SK-N-SH treated with all-trans-retinoic acid at 6 μM for 48 hours (cell line): ENCODE measurements around the gene MALRD1.

Experiments used
- ATAC-seq: fragments of 200-7000 bp; cut with Tn5 transposase; 3 replicates; pipeline ENCODE4 v1.9.1; 2020; ENCODE audit warnings: mild to moderate bottlenecking, moderate library complexity
- BACH2 ChIP-seq: fragments of 250-450 bp; sonication (Bioruptor Pico); IDR thresholded peaks from 2 replicates; pipeline ENCODE4 v1.9.0; 2021; ENCODE audit warnings: mild to moderate bottlenecking, borderline replicate concordance
- CSDC2 ChIP-seq: fragments of 250-450 bp; sonication (Bioruptor Pico); IDR thresholded peaks from 2 replicates; pipeline ENCODE4 v1.5.0; 2020; ENCODE audit warnings: mild to moderate bottlenecking, moderate library complexity
- CSRNP3 ChIP-seq: fragments of 250-450 bp; sonication (Bioruptor Pico); IDR thresholded peaks from 2 replicates; pipeline ENCODE4 v1.5.1; 2021; ENCODE audit warnings: mild to moderate bottlenecking, moderate library complexity
- ESRRG ChIP-seq: fragments of 250-450 bp; sonication (Bioruptor Pico); IDR thresholded peaks from 2 replicates; pipeline ENCODE4 v1.6.1; 2021; ENCODE audit warnings: mild to moderate bottlenecking
- GLIS3 ChIP-seq: fragments of 250-450 bp; sonication (Bioruptor Pico); IDR thresholded peaks from 2 replicates; pipeline ENCODE4 v1.5.0; 2020; ENCODE audit warnings: mild to moderate bottlenecking, moderate library complexity
- ISL1 ChIP-seq: fragments of 250-450 bp; sonication (Bioruptor Pico); IDR thresholded peaks from 2 replicates; pipeline ENCODE4 v2.1.2; 2022; ENCODE audit warnings: mild to moderate bottlenecking, moderate library complexity
- OSR1 ChIP-seq: fragments of 250-450 bp; sonication (Bioruptor Pico); IDR thresholded peaks from 2 replicates; pipeline ENCODE4 v1.8.0; 2022; ENCODE audit warnings: moderate library complexity, mild to moderate bottlenecking, inconsistent platforms
- POU6F1 ChIP-seq: fragments of 250-450 bp; sonication (Bioruptor Pico); IDR thresholded peaks from 2 replicates; pipeline ENCODE4 v1.8.0; 2021; ENCODE audit warnings: low read depth, mild to moderate bottlenecking, moderate library complexity, borderline replicate concordance
- PPARA ChIP-seq: fragments of 250-450 bp; sonication (Bioruptor Pico); IDR thresholded peaks from 2 replicates; pipeline ENCODE4 v1.5.0; 2020; ENCODE audit warnings: mild to moderate bottlenecking, borderline replicate concordance
- SNAI2 ChIP-seq: fragments of 250-450 bp; sonication (Bioruptor Pico); IDR thresholded peaks from 2 replicates; pipeline ENCODE4 v1.5.0; 2020; ENCODE audit warnings: mild to moderate bottlenecking, moderate library complexity
- TCF4 ChIP-seq: fragments of 250-450 bp; sonication (Bioruptor Pico); IDR thresholded peaks from 2 replicates; pipeline ENCODE4 v1.8.0; 2021; ENCODE audit warnings: mild to moderate bottlenecking, moderate library complexity, borderline replicate concordance
- TOX ChIP-seq: fragments of 250-450 bp; sonication (Bioruptor Pico); IDR thresholded peaks from 2 replicates; pipeline ENCODE4 v1.8.0; 2021; ENCODE audit warnings: mild to moderate bottlenecking, moderate library complexity, borderline replicate concordance
- TSHZ2 ChIP-seq: fragments of 250-450 bp; sonication (Bioruptor Pico); IDR thresholded peaks from 2 replicates; pipeline ENCODE4 v1.5.0; 2020; ENCODE audit warnings: mild to moderate bottlenecking, moderate library complexity
- ZC3H10 ChIP-seq: fragments of 250-450 bp; sonication (Bioruptor Pico); IDR thresholded peaks from 2 replicates; pipeline ENCODE4 v1.5.1; 2021; ENCODE audit warnings: mild to moderate bottlenecking, moderate library complexity
- ZFP3 ChIP-seq: fragments of 250-450 bp; sonication (Bioruptor Pico); IDR thresholded peaks from 2 replicates; pipeline ENCODE4 v1.5.0; 2020; ENCODE audit warnings: mild to moderate bottlenecking, moderate library complexity
- ZFP30 ChIP-seq: fragments of 450-650 bp; formaldehyde crosslinking; IDR thresholded peaks from 2 replicates; pipeline ENCODE4 v1.5.0; 2022; ENCODE audit warnings: mild to moderate bottlenecking, moderate library complexity
- ZNF565 ChIP-seq: fragments of 450-650 bp; formaldehyde crosslinking; conservative IDR thresholded peaks from 2 replicates; pipeline ENCODE4 v1.5.0; 2020; ENCODE audit warnings: low read depth, mild to moderate bottlenecking, moderate library complexity
- ZNF70 ChIP-seq: fragments of 450-650 bp; formaldehyde crosslinking; IDR thresholded peaks from 2 replicates; pipeline ENCODE4 v1.5.0; 2020; ENCODE audit warnings: mild to moderate bottlenecking, moderate library complexity
- ZNF8 ChIP-seq: fragments of 450-650 bp; formaldehyde crosslinking; IDR thresholded peaks from 2 replicates; pipeline ENCODE4 v1.5.0; 2020; ENCODE audit warnings: mild to moderate bottlenecking, moderate library complexity

The MALRD1 gene

GRCh38 chr10:19541299-19541698 is 492.7 kb downstream of the MALRD1 start:
- TF ChIP-seq ZNF565 (CRISPR knock-in tag) (no peak), ZC3H10 (CRISPR knock-in tag) (no peak), BACH2 (no peak), TOX (CRISPR knock-in tag) (no peak), ZNF8 (CRISPR knock-in tag) (no peak), TCF4 (CRISPR knock-in tag) (no peak), ZNF70 (CRISPR knock-in tag) (no peak), OSR1 (CRISPR knock-in tag) (no peak)
- ATAC-seq: no peak

GRCh38 chr10:19546224-19546623 is 497.6 kb downstream of the MALRD1 start:
- ATAC-seq: no peak
- no peak for TF ChIP-seq ZFP30 (CRISPR knock-in tag)
- TF ChIP-seq BACH2: no peak
- no peak for TF ChIP-seq ESRRG (CRISPR knock-in tag)
- TF ChIP-seq ZNF565 (CRISPR knock-in tag): no peak
- TF ChIP-seq ZNF8 (CRISPR knock-in tag): no peak
- no peak for TF ChIP-seq CSDC2 (CRISPR knock-in tag)

- TF ChIP-seq ZNF8 (CRISPR knock-in tag) (no peak), OSR1 (CRISPR knock-in tag) (no peak), TSHZ2 (CRISPR knock-in tag) (no peak), TCF4 (CRISPR knock-in tag) (no peak), ZC3H10 (CRISPR knock-in tag) (no peak), ZFP3 (CRISPR knock-in tag) (no peak), CSDC2 (CRISPR knock-in tag) (no peak), CSRNP3 (CRISPR knock-in tag) (no peak), ISL1 (CRISPR knock-in tag) (no peak), BACH2 (no peak), SNAI2 (CRISPR knock-in tag) (no peak), ZNF565 (CRISPR knock-in tag) (no peak), GLIS3 (CRISPR knock-in tag) (no peak)
- no peak for ATAC-seq
Observed at GRCh38 chr10:19549503-19549902, 500.9 kb downstream of the MALRD1 start.

GRCh38 chr10:19556666-19557065 is 508.1 kb downstream of the MALRD1 start:
- no peak for TF ChIP-seq CSRNP3 (CRISPR knock-in tag)
- TF ChIP-seq TCF4 (CRISPR knock-in tag): no peak
- TF ChIP-seq ZC3H10 (CRISPR knock-in tag): no peak
- no peak for TF ChIP-seq TSHZ2 (CRISPR knock-in tag)
- TF ChIP-seq PPARA (CRISPR knock-in tag): no peak
- TF ChIP-seq BACH2: no peak
- no peak for TF ChIP-seq ZNF8 (CRISPR knock-in tag)
- TF ChIP-seq POU6F1 (CRISPR knock-in tag): no peak
- ATAC-seq: no peak
